M059J (cell line): ENCODE measurements around the gene SLC29A3. TPM values are rescaled to one million over a fixed set of nuclear protein-coding genes. Genes with fewer than 3 reads are reported as not detected.
"Not testable (repeated sequence)": the region's sequence is repeated elsewhere in the genome, so short reads cannot be mapped to it uniquely, and the experiment has no call there.

Experiments
- DNase-seq: peaks from one replicate; pipeline ENCODE4 v3.0.0-alpha.2; 2012; ENCODE audit warnings: low read depth
- total RNA-seq: library from RNA; depleted of rRNA; stranded (reverse); fragments of >200 nt; shearing (Covaris generic); gene quantifications from 2 replicates; pipeline ENCODE4 v1.2.3, GENCODE V29; 2014

Gene SLC29A3
- total RNA-seq, 1 experiment from 2014 or later, result 1.2 TPM

- DNase-seq, result no peak
Measured at GRCh38 chr10:71283876-71284275, 35.2 kb upstream of the SLC29A3 start.

- no peak for DNase-seq
Measured at GRCh38 chr10:71284544-71285179, 34.4 kb upstream of the SLC29A3 start.

- DNase-seq, result peak; percentile 26
Measured at GRCh38 chr10:71285180-71285545, 33.9 kb upstream of the SLC29A3 start.

GRCh38 chr10:71285986-71286385 is 33.1 kb upstream of the SLC29A3 start:
- DNase-seq, result no peak

- DNase-seq, result no peak
Measured at GRCh38 chr10:71286521-71287294, 32.4 kb upstream of the SLC29A3 start.

GRCh38 chr10:71287456-71287855 is 31.6 kb upstream of the SLC29A3 start:
- no peak for DNase-seq

GRCh38 chr10:71288461-71288860 is 30.6 kb upstream of the SLC29A3 start:
- no peak for DNase-seq

- DNase-seq, result peak; percentile 43
Measured at GRCh38 chr10:71289421-71290130, 29.5 kb upstream of the SLC29A3 start.

GRCh38 chr10:71290331-71290730 is 28.7 kb upstream of the SLC29A3 start:
- no peak for DNase-seq

- peak; percentile 11 for DNase-seq
Measured at GRCh38 chr10:71290806-71291527, 28.1 kb upstream of the SLC29A3 start.

GRCh38 chr10:71291528-71291900 is 27.5 kb upstream of the SLC29A3 start:
- no peak for DNase-seq

- DNase-seq, result no peak
Measured at GRCh38 chr10:71292624-71293445, 26.2 kb upstream of the SLC29A3 start.

- DNase-seq, result no peak
Measured at GRCh38 chr10:71293446-71294084, 25.5 kb upstream of the SLC29A3 start.

GRCh38 chr10:71294091-71294561 is 24.9 kb upstream of the SLC29A3 start:
- DNase-seq, result no peak

GRCh38 chr10:71294856-71295255 is 24.2 kb upstream of the SLC29A3 start:
- DNase-seq, result no peak

- no peak for DNase-seq
Measured at GRCh38 chr10:71295641-71296040, 23.4 kb upstream of the SLC29A3 start.

- DNase-seq, result no peak
Measured at GRCh38 chr10:71296086-71296485, 23.0 kb upstream of the SLC29A3 start.

GRCh38 chr10:71296811-71297210 is 22.2 kb upstream of the SLC29A3 start:
- not testable (repeated sequence) for DNase-seq

- no peak for DNase-seq
Measured at GRCh38 chr10:71297343-71297742, 21.7 kb upstream of the SLC29A3 start.

- no peak for DNase-seq
Measured at GRCh38 chr10:71299071-71299785, 19.8 kb upstream of the SLC29A3 start.
